Osteoblast (primary cell): ENCODE measurements around the gene CCDC174. TPM values are rescaled to one million over a fixed set of nuclear protein-coding genes. Genes with fewer than 3 reads are reported as not detected.
A peak's percentile ranks its signal among the peaks of the same experiment; 100 is the strongest.
"Not testable (repeated sequence)": the region's sequence is repeated elsewhere in the genome, so short reads cannot be mapped to it uniquely, and the experiment has no call there.

ENCODE experiments used
- DNase-seq: peaks from one replicate; pipeline ENCODE4 v3.0.0; 2011; ENCODE audit warnings: low spot score, mixed read lengths; ENCODE audit not compliant: insufficient read length; ENCODE audit errors: missing footprints
- H2AFZ ChIP-seq: 2 replicates; pipeline ENCODE4 v1.6.0; 2011; ENCODE audit warnings: mild to moderate bottlenecking, low read length
- H3K27ac ChIP-seq: 2 replicates; pipeline ENCODE4 v1.5.1; 2011; ENCODE audit warnings: mild to moderate bottlenecking, low read depth, low read length, moderate library complexity
- H3K27me3 ChIP-seq: 2 replicates; pipeline ENCODE4 v1.6.0; 2012; ENCODE audit warnings: mild to moderate bottlenecking, control low read depth, inconsistent platforms, low read length, moderate library complexity; ENCODE audit not compliant: insufficient read depth
- H3K36me3 ChIP-seq: 2 replicates; pipeline ENCODE4 v1.5.1; 2011; ENCODE audit warnings: mild to moderate bottlenecking, low read length, control low read depth, moderate library complexity; ENCODE audit not compliant: insufficient read depth
- H3K4me1 ChIP-seq: 2 replicates; pipeline ENCODE4 v1.5.1; 2011; ENCODE audit warnings: mild to moderate bottlenecking, low read length, control low read depth, moderate library complexity; ENCODE audit not compliant: insufficient read depth
- H3K4me2 ChIP-seq: 2 replicates; pipeline ENCODE4 v1.6.0; 2011; ENCODE audit warnings: mild to moderate bottlenecking, low read length; ENCODE audit not compliant: insufficient read depth
- H3K4me3 ChIP-seq: fragments of 200-600 bp; sonication (generic); 3 replicates; pipeline ENCODE4 v1.5.1; 2012; ENCODE audit warnings: mild to moderate bottlenecking, low read length, inconsistent platforms; ENCODE audit not compliant: insufficient read depth
- H3K79me2 ChIP-seq: 2 replicates; pipeline ENCODE4 v1.6.0; 2012; ENCODE audit warnings: mild to moderate bottlenecking, low read length, control low read depth, inconsistent platforms; ENCODE audit not compliant: insufficient read depth
- H3K9me3 ChIP-seq: 2 replicates; pipeline ENCODE4 v1.5.1; 2011; ENCODE audit warnings: low read depth, low read length, control low read depth
- H4K20me1 ChIP-seq: 2 replicates; pipeline ENCODE4 v1.6.0; 2012; ENCODE audit warnings: mild to moderate bottlenecking, low read length, control low read depth; ENCODE audit not compliant: insufficient read depth
- CTCF ChIP-seq: IDR thresholded peaks from 2 replicates; pipeline ENCODE4 v1.5.1; 2011; ENCODE audit warnings: mild to moderate bottlenecking, low read depth, low read length, moderate library complexity; ENCODE audit errors: extremely low read depth
- total RNA-seq: library from RNA; depleted of rRNA; stranded (reverse); fragments of >200 nt; gene quantifications from 2 replicates; pipeline ENCODE4 v1.2.3, GENCODE V29; 2012

The CCDC174 gene
- total RNA-seq, 1 donor: 14.5 TPM

GRCh38 chr3:14605067-14605466 is 46.5 kb upstream of the CCDC174 start:
- peak; percentile 84 for DNase-seq
- TF ChIP-seq CTCF: no peak
- no peaks in the 10 kb centered on the region for H4K20me1 ChIP-seq
- peaks cover 31% of the 10 kb centered on the region for H3K27me3 ChIP-seq
- no peak overlapping the region for H3K27ac ChIP-seq
- no peak overlapping the region for H2AFZ ChIP-seq
- no peaks in the 10 kb centered on the region for H3K9me3 ChIP-seq
- H3K4me3 ChIP-seq: no peak overlapping the region
- no peaks in the 10 kb centered on the region for H3K79me2 ChIP-seq
- no peaks in the 10 kb centered on the region for H3K4me1 ChIP-seq
- no peaks in the 10 kb centered on the region for H3K36me3 ChIP-seq
- no peak overlapping the region for H3K4me2 ChIP-seq

- Histone ChIP-seq H3K27me3 (peaks cover 33% of the 10 kb centered on the region), H3K4me3 (no peak overlapping the region), H2AFZ (no peak overlapping the region), H3K4me1 (no peaks in the 10 kb centered on the region), H4K20me1 (no peaks in the 10 kb centered on the region), H3K4me2 (no peak overlapping the region), H3K36me3 (no peaks in the 10 kb centered on the region), H3K79me2 (no peaks in the 10 kb centered on the region), H3K9me3 (no peaks in the 10 kb centered on the region), H3K27ac (no peak overlapping the region)
- no peak for DNase-seq
- no peak for TF ChIP-seq CTCF
These were observed 45.8 kb upstream of the CCDC174 start for GRCh38 chr3:14605744-14606143.

- no peak for TF ChIP-seq CTCF
- no peak overlapping the region for H2AFZ ChIP-seq
- H3K27ac ChIP-seq: no peak overlapping the region
- H3K79me2 ChIP-seq: no peaks in the 10 kb centered on the region
- no peaks in the 10 kb centered on the region for H3K9me3 ChIP-seq
- H3K27me3 ChIP-seq: peaks cover 29% of the 10 kb centered on the region
- H3K4me1 ChIP-seq: no peaks in the 10 kb centered on the region
- no peaks in the 10 kb centered on the region for H4K20me1 ChIP-seq
- no peaks in the 10 kb centered on the region for H3K36me3 ChIP-seq
- DNase-seq: no peak
- no peak overlapping the region for H3K4me2 ChIP-seq
- no peak overlapping the region for H3K4me3 ChIP-seq
These were observed 44.8 kb upstream of the CCDC174 start for GRCh38 chr3:14606669-14607339.

GRCh38 chr3:14608298-14608697 is 43.3 kb upstream of the CCDC174 start:
- Histone ChIP-seq H3K27me3 (peaks cover 22% of the 10 kb centered on the region), H3K4me2 (no peak overlapping the region), H3K27ac (no peak overlapping the region), H3K36me3 (no peaks in the 10 kb centered on the region), H4K20me1 (no peaks in the 10 kb centered on the region), H3K9me3 (no peaks in the 10 kb centered on the region), H3K4me1 (no peaks in the 10 kb centered on the region), H3K79me2 (no peaks in the 10 kb centered on the region), H2AFZ (no peak overlapping the region), H3K4me3 (no peak overlapping the region)
- no peak for TF ChIP-seq CTCF
- DNase-seq: no peak

GRCh38 chr3:14609058-14609457 is 42.5 kb upstream of the CCDC174 start:
- H3K4me2 ChIP-seq, H3K27ac ChIP-seq, H3K4me1 ChIP-seq, H2AFZ ChIP-seq, H3K79me2 ChIP-seq, DNase-seq, H3K36me3 ChIP-seq, H3K4me3 ChIP-seq, H3K9me3 ChIP-seq, H4K20me1 ChIP-seq: not testable (repeated sequence)
- H3K27me3 ChIP-seq: peaks cover 14% of the 10 kb centered on the region
